A549 (cell line): ENCODE data around the gene MEIKIN. TPM values are rescaled to one million over a fixed set of nuclear protein-coding genes. Genes with fewer than 3 reads are reported as not detected.
"Not testable (repeated sequence)": the region's sequence is repeated elsewhere in the genome, so short reads cannot be mapped to it uniquely, and the experiment has no call there.

Experiments used
- ATAC-seq, 2 experiments: fragments of 200-7000 bp in 1 of 2; fragments of >200 bp in 1 of 2; cut with Nextera tagmentation in 1 of 2; cut with Tn5 transposase in 1 of 2; 3 replicates each; pipeline versions ENCODE4 v1.8.0 to v1.9.1; 2018 to 2020; ENCODE audit warnings: mild to moderate bottlenecking in 1 of 2, moderate library complexity in 1 of 2
- CTCF ChIA-PET: fragments of 300-600 bp; sonication (Branson Sonifier 250); formaldehyde crosslinking; extraction: SDS; loops from one replicate; lab custom pipeline; 2021; ENCODE audit warnings: antibody characterized with exemption, inconsistent platforms; lab: Yijun Ruan, JAX
- POLR2A ChIA-PET: fragments of 350-600 bp; formaldehyde crosslinking; extraction: SDS; loops from one replicate; lab custom pipeline; 2021; ENCODE audit warnings: antibody characterized with exemption, inconsistent platforms; lab: Yijun Ruan, JAX
- DNase-seq, 2 experiments: peaks; one replicate each; pipeline versions ENCODE4 v3.0.0 to v3.0.0-alpha.2; 2011 to 2016; ENCODE audit warnings: low read depth in 1 of 2, low spot score in 1 of 2
- FAIRE-seq: peaks from 2 replicates; lab custom pipeline; 2011; peaks lifted over from hg19 to GRCh38; lab: Jason Lieb, UNC
- H3K27ac ChIP-seq, 2 experiments: fragments of >200 bp; sonication (Bioruptor Twin); formaldehyde crosslinking; 3 replicates each; pipeline ENCODE4 v1.5.1; 2016 to 2017
- H3K4me1 ChIP-seq: fragments of >200 bp; sonication (Bioruptor Twin); formaldehyde crosslinking; 3 replicates; pipeline ENCODE4 v1.6.1; 2016
- H3K4me2 ChIP-seq: fragments of >200 bp; sonication (Bioruptor Twin); formaldehyde crosslinking; 3 replicates; pipeline ENCODE4 v1.6.1; 2016
- H3K4me3 ChIP-seq: fragments of >200 bp; sonication (Bioruptor Twin); formaldehyde crosslinking; 3 replicates; pipeline ENCODE4 v1.5.1; 2016
- H3K9me3 ChIP-seq: fragments of >200 bp; sonication (Bioruptor Twin); formaldehyde crosslinking; 3 replicates; pipeline ENCODE4 v1.6.1; 2016
- BHLHE40 ChIP-seq: IDR thresholded peaks from 2 replicates; pipeline ENCODE4 v1.6.1; 2012; ENCODE audit warnings: low read depth, low read length, inconsistent platforms
- CHD4 ChIP-seq: fragments of 200-600 bp; sonication (generic); IDR thresholded peaks from 2 replicates; pipeline ENCODE4 v1.6.1; 2016; ENCODE audit warnings: antibody characterized with exemption, mild to moderate bottlenecking, borderline replicate concordance
- ELK1 ChIP-seq: fragments of 150-350 bp; IDR thresholded peaks from 2 replicates; pipeline ENCODE4 v1.6.1; 2014; ENCODE audit warnings: low read depth, mild to moderate bottlenecking, low read length
- EP300 ChIP-seq, 2 experiments: fragments of >200 bp; sonication (Bioruptor Twin); formaldehyde crosslinking; IDR thresholded peaks; 2 replicates in 1 of 2; 3 replicates in 1 of 2; pipeline ENCODE4 v1.6.1; 2016 to 2017
- GATA3 ChIP-seq: IDR thresholded peaks from 2 replicates; pipeline ENCODE4 v1.6.1; 2012; ENCODE audit warnings: borderline replicate concordance
- HEYL ChIP-seq: fragments of 250-450 bp; sonication (Bioruptor Pico); IDR thresholded peaks from 2 replicates; pipeline ENCODE4 v1.8.0; 2021; ENCODE audit warnings: mild to moderate bottlenecking, moderate library complexity
- HMGXB4 ChIP-seq: fragments of 250-450 bp; sonication (Bioruptor Pico); IDR thresholded peaks from 2 replicates; pipeline ENCODE4 v1.5.0; 2021; ENCODE audit warnings: mild to moderate bottlenecking, moderate library complexity, borderline replicate concordance
- HOXA7 ChIP-seq: fragments of 250-450 bp; sonication (Bioruptor Pico); IDR thresholded peaks from 2 replicates; pipeline ENCODE4 v1.5.0; 2020; ENCODE audit warnings: mild to moderate bottlenecking, moderate library complexity
- KDM1A ChIP-seq: fragments of 200-600 bp; sonication (generic); IDR thresholded peaks from 2 replicates; pipeline ENCODE4 v1.6.1; 2016; ENCODE audit warnings: low read depth, mild to moderate bottlenecking
- MAFK ChIP-seq: fragments of 450-650 bp; IDR thresholded peaks from 2 replicates; pipeline ENCODE4 v1.6.1; 2014; ENCODE audit not compliant: partially characterized antibody
- MAZ ChIP-seq: fragments of 150-350 bp; IDR thresholded peaks from 2 replicates; pipeline ENCODE4 v1.6.1; 2014; ENCODE audit warnings: antibody characterized with exemption, low read depth, low read length, borderline replicate concordance
- MYC ChIP-seq: IDR thresholded peaks from 2 replicates; pipeline ENCODE4 v1.6.1; 2012; ENCODE audit warnings: mild to moderate bottlenecking, inconsistent platforms, low read length, improper control_type of control experiment, borderline replicate concordance
- PBX3 ChIP-seq: IDR thresholded peaks from 2 replicates; pipeline ENCODE4 v1.6.1; 2012
- RAD21 ChIP-seq, 2 experiments: fragments of >200 bp in 1 of 2; sonication (Bioruptor Twin) in 1 of 2; formaldehyde crosslinking in 1 of 2; IDR thresholded peaks in 1 of 2; conservative IDR thresholded peaks in 1 of 2; 2 replicates in 1 of 2; 3 replicates in 1 of 2; pipeline ENCODE4 v1.6.1; 2012 to 2018; ENCODE audit warnings: inconsistent platforms in 1 of 2
- RFX5 ChIP-seq: fragments of 450-650 bp; IDR thresholded peaks from 2 replicates; pipeline ENCODE4 v1.7.1; 2014; ENCODE audit warnings: antibody characterized with exemption, mild to moderate bottlenecking, moderate library complexity
- RNF2 ChIP-seq: fragments of 200-600 bp; sonication (generic); IDR thresholded peaks from 2 replicates; pipeline ENCODE4 v1.6.1; 2016; ENCODE audit warnings: low read depth, mild to moderate bottlenecking, antibody characterized with exemption, moderate library complexity, borderline replicate concordance
- SMC3 ChIP-seq: fragments of >200 bp; sonication (Bioruptor Twin); formaldehyde crosslinking; IDR thresholded peaks from 3 replicates; pipeline ENCODE4 v1.6.1; 2018; ENCODE audit warnings: inconsistent platforms
- TP53 ChIP-seq: fragments of 250-450 bp; sonication (Bioruptor Pico); IDR thresholded peaks from 2 replicates; pipeline ENCODE4 v1.5.0; 2021; ENCODE audit warnings: mild to moderate bottlenecking, moderate library complexity
- ZFP36 ChIP-seq: fragments of 450-650 bp; IDR thresholded peaks from 2 replicates; pipeline ENCODE4 v1.6.1; 2014; ENCODE audit warnings: borderline replicate concordance; ENCODE audit not compliant: partially characterized antibody
- WGBS: methylation state at CpG from one replicate; pipeline ENCODE4 v1.1.6; 2017; ENCODE audit errors: missing lambda C conversion rate; 5-methylcytosine and 5-hydroxymethylcytosine counted together
- polyA plus RNA-seq, 4 experiments: library from polyadenylated mRNA; depleted of rRNA in 3 of 4; stranded (reverse); fragments of >200 nt; fragmentation: RNase III in 1 of 4; extraction: RNeasy Plus Mini Kit Qiagen cat#74134 plus additional on column Dnase treatment in 1 of 4; gene quantifications; 2 replicates in 3 of 4; 3 replicates in 1 of 4; pipeline ENCODE4 v1.2.3, GENCODE V29; 2011 to 2017
- TF ChIP-seq, protein P1 (sequence below): fragments of 200-600 bp; sonication (generic); IDR thresholded peaks from 2 replicates; pipeline ENCODE4 v1.6.1; 2016; ENCODE audit warnings: antibody characterized with exemption, mild to moderate bottlenecking, moderate library complexity
- TF ChIP-seq, protein P2 (sequence below): fragments of >200 bp; sonication (Bioruptor Twin); formaldehyde crosslinking; IDR thresholded peaks from 2 replicates; pipeline ENCODE4 v1.6.1; 2016
- TF ChIP-seq, protein P3 (sequence below): fragments of >200 bp; sonication (Bioruptor Twin); formaldehyde crosslinking; IDR thresholded peaks from 3 replicates; pipeline ENCODE4 v1.5.1; 2016

MEIKIN gene
- polyA plus RNA-seq, 2 of the 4 experiments (the other 2 are of a cell fraction) = not detected

DNA sequence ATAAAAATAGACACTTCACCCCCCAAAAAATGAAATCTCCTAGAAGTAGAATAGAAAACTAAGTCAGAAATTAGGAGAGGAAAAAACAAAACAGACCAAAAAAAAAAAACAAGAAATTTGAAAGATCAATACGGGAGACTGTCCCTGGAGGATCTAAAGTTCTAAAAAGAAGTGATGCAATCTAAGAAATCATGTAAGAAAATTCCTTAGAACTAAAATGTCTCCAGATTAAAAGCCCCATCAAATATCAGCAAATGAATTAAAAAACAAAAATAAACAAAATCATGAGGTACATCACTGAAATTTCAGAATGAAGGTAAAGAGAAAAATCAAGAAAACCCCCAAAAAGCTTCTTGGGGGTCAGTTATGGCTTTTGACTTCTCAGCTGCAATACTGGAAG lies 162.1 kb downstream of the MEIKIN start:
- Histone ChIP-seq H3K4me3 (no peak overlapping the region), H3K4me1 (no peaks in the 10 kb centered on the region), H3K9me3 (no peaks in the 10 kb centered on the region), H3K4me2 (no peak overlapping the region), H3K27ac (no peak overlapping the region)
- ATAC-seq (no peak), DNase-seq (no peak), FAIRE-seq (no peak)
- POLR2A ChIA-PET = interaction anchor here (0.7 kb wide), 1 partner anchor 8 kb away, joined by 4 read pairs; no protein-coding TSS in a partner anchor
- 97% methylated on average over 1 of the region's 1 CpG for WGBS
- TF ChIP-seq HMGXB4 (no peak), MYC (no peak), MAFK (no peak), BHLHE40 (no peak), SMC3 (no peak), CHD4 (no peak), GATA3 (no peak), EP300 (IDR thresholded peaks at IDR 0.05) (no peak), HOXA7 (CRISPR knock-in tag) (no peak), RFX5 (no peak), ZFP36 (no peak), MAZ (no peak), RNF2 (no peak), ELK1 (no peak)
- TF ChIP-seq, protein P1, sequence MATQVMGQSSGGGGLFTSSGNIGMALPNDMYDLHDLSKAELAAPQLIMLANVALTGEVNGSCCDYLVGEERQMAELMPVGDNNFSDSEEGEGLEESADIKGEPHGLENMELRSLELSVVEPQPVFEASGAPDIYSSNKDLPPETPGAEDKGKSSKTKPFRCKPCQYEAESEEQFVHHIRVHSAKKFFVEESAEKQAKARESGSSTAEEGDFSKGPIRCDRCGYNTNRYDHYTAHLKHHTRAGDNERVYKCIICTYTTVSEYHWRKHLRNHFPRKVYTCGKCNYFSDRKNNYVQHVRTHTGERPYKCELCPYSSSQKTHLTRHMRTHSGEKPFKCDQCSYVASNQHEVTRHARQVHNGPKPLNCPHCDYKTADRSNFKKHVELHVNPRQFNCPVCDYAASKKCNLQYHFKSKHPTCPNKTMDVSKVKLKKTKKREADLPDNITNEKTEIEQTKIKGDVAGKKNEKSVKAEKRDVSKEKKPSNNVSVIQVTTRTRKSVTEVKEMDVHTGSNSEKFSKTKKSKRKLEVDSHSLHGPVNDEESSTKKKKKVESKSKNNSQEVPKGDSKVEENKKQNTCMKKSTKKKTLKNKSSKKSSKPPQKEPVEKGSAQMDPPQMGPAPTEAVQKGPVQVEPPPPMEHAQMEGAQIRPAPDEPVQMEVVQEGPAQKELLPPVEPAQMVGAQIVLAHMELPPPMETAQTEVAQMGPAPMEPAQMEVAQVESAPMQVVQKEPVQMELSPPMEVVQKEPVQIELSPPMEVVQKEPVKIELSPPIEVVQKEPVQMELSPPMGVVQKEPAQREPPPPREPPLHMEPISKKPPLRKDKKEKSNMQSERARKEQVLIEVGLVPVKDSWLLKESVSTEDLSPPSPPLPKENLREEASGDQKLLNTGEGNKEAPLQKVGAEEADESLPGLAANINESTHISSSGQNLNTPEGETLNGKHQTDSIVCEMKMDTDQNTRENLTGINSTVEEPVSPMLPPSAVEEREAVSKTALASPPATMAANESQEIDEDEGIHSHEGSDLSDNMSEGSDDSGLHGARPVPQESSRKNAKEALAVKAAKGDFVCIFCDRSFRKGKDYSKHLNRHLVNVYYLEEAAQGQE = no peak
- TF ChIP-seq, protein P2, sequence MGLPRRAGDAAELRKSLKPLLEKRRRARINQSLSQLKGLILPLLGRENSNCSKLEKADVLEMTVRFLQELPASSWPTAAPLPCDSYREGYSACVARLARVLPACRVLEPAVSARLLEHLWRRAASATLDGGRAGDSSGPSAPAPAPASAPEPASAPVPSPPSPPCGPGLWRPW = no peak
- CTCF ChIA-PET = interaction anchor here (0.6 kb wide), 1 partner anchor 22 kb away, joined by 3 read pairs; no protein-coding TSS in a partner anchor

DNA sequence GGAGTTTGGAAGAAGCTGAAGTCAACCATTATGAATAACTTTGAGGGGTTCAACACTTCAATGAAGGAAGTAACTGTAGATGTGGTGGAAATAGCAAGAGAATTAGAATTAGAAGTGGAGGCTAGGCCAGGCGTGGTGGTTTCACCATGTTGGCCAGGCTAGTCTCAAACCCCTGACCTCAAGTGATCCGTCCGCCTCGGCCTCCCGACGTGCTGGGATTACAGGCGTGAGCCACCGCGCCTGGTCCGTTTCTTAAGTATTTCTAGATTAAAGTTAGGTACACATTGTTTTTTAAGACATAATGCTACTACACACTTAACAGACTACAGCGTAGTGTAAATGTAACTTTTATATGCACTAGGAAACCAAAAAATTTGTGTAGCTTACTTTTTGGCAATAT lies 162.7 kb downstream of the MEIKIN start:
- 96% methylated on average over 11 of the region's 11 CpGs for WGBS
- FAIRE-seq = no peak
- ATAC-seq = no peak
- H3K4me1 ChIP-seq = no peaks in the 10 kb centered on the region
- no peaks in the 10 kb centered on the region for H3K9me3 ChIP-seq
- no peak overlapping the region for H3K4me2 ChIP-seq
- TF ChIP-seq HEYL (CRISPR knock-in tag) (no peak), ELK1 (no peak), ZFP36 (no peak), KDM1A (no peak), TP53 (CRISPR knock-in tag) (no peak), MYC (no peak), RAD21 (conservative IDR thresholded peaks at IDR 0.05 in 1 of 2, IDR thresholded peaks at IDR 0.05 in 1 of 2) (no peak), PBX3 (no peak)
- TF ChIP-seq, protein P3, sequence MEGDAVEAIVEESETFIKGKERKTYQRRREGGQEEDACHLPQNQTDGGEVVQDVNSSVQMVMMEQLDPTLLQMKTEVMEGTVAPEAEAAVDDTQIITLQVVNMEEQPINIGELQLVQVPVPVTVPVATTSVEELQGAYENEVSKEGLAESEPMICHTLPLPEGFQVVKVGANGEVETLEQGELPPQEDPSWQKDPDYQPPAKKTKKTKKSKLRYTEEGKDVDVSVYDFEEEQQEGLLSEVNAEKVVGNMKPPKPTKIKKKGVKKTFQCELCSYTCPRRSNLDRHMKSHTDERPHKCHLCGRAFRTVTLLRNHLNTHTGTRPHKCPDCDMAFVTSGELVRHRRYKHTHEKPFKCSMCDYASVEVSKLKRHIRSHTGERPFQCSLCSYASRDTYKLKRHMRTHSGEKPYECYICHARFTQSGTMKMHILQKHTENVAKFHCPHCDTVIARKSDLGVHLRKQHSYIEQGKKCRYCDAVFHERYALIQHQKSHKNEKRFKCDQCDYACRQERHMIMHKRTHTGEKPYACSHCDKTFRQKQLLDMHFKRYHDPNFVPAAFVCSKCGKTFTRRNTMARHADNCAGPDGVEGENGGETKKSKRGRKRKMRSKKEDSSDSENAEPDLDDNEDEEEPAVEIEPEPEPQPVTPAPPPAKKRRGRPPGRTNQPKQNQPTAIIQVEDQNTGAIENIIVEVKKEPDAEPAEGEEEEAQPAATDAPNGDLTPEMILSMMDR = no peak
- no peak overlapping the region for H3K27ac ChIP-seq
- ChIA-PET POLR2A (interaction anchor here (0.7 kb wide), 1 partner anchor 7 kb away, joined by 4 read pairs; no protein-coding TSS in a partner anchor), CTCF (no interaction called here)
- DNase-seq = no peak
- H3K4me3 ChIP-seq = no peak overlapping the region

DNA sequence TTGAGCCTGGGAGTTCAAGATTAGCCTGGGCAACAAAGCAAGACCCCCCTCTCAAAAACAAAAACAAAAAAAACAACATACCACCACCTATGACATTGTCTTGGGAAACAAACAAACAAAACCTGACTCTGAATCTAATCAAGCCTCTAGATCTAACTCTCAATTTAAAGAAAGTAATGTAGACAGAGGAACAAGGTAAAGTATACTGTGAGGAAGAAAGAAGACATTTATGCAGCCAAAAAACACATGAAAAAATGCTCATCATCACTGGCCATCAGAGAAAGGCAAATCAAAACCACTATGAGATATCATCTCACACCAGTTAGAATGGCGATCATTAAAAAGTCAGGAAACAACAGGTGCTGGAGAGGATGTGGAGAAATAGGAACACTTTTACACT lies 167.3 kb downstream of the MEIKIN start:
- H3K4me1 ChIP-seq = peaks cover 39% of the 10 kb centered on the region; the same call in 2 of the 3 replicates
- FAIRE-seq, H3K4me3 ChIP-seq, H3K27ac ChIP-seq, H3K4me2 ChIP-seq, DNase-seq, POLR2A ChIA-PET, ATAC-seq, CTCF ChIA-PET, H3K9me3 ChIP-seq: not testable (repeated sequence)
- WGBS = 0% methylated on average over 1 of the region's 1 CpG
